GM10847 (cell line): ENCODE results near the gene ZMAT3.

Experiments used
- POLR2A ChIP-seq: IDR thresholded peaks from 2 replicates; pipeline ENCODE4 v1.6.1; 2011; ENCODE audit not compliant: insufficient read length; ENCODE audit errors: extremely low read depth

ZMAT3 gene

GRCh38 chr3:179073816-179074215 is 2.2 kb upstream of the ZMAT3 start:
- TF ChIP-seq POLR2A, result no peak

- no peak for TF ChIP-seq POLR2A
Observed at GRCh38 chr3:179072100-179072438, 460 bp upstream of the ZMAT3 start.

- TF ChIP-seq POLR2A, result no peak
Observed at GRCh38 chr3:179071027-179071322, 634 bp downstream of the ZMAT3 start.

- TF ChIP-seq POLR2A, result no peak
Observed at GRCh38 chr3:179069762-179070390, 1.7 kb downstream of the ZMAT3 start.

GRCh38 chr3:179068779-179069530 is 2.7 kb downstream of the ZMAT3 start:
- no peak for TF ChIP-seq POLR2A

- TF ChIP-seq POLR2A, result no peak
Observed at GRCh38 chr3:179067839-179068238, 3.8 kb downstream of the ZMAT3 start.

- TF ChIP-seq POLR2A, result no peak
Observed at GRCh38 chr3:179067291-179067690, 4.3 kb downstream of the ZMAT3 start.

- no peak for TF ChIP-seq POLR2A
Observed at GRCh38 chr3:179063945-179064560, 7.6 kb downstream of the ZMAT3 start.

GRCh38 chr3:179056326-179056725 is 15.3 kb downstream of the ZMAT3 start:
- TF ChIP-seq POLR2A, result no peak

GRCh38 chr3:179046497-179047353 is 24.9 kb downstream of the ZMAT3 start:
- TF ChIP-seq POLR2A, result no peak

- TF ChIP-seq POLR2A, result no peak
Observed at GRCh38 chr3:179045719-179046402, 25.7 kb downstream of the ZMAT3 start.

- TF ChIP-seq POLR2A, result no peak
Observed at GRCh38 chr3:179038216-179038898, 33.3 kb downstream of the ZMAT3 start.

GRCh38 chr3:179037351-179037750 is 34.3 kb downstream of the ZMAT3 start:
- TF ChIP-seq POLR2A, result no peak

GRCh38 chr3:179036626-179037300 is 34.8 kb downstream of the ZMAT3 start:
- no peak for TF ChIP-seq POLR2A
